DMS114 treated with DMSO at 0.1 percent for 48 hours (cell line): ENCODE data around the gene PLA2G4B.

Source experiments
- DNase-seq: peaks from one replicate; lab custom pipeline; 2025; ENCODE audit not compliant: unreplicated experiment; lab: John Stamatoyannopoulos, UW

The PLA2G4B gene

DNA sequence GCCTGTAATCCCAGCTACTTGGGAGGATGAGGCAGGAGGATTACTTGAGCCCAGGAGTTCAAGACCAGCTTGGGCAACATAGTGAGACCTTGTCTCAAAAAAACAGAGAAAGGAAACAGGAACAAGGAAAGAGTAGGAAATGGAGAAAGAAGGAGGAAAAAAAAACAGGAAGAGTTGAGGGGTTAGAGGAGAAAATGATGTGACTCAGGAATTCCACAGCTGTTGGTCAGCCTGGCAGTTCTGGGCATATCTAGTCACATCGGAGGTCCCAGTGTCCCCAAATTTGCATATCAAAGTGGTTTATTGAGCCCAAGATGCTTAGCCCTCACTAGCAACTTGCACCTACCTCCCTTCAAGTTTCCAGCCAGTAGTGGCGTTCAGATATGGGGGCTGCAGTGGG is 29.5 kb upstream of the PLA2G4B start:
- DNase-seq, result no peak

DNA sequence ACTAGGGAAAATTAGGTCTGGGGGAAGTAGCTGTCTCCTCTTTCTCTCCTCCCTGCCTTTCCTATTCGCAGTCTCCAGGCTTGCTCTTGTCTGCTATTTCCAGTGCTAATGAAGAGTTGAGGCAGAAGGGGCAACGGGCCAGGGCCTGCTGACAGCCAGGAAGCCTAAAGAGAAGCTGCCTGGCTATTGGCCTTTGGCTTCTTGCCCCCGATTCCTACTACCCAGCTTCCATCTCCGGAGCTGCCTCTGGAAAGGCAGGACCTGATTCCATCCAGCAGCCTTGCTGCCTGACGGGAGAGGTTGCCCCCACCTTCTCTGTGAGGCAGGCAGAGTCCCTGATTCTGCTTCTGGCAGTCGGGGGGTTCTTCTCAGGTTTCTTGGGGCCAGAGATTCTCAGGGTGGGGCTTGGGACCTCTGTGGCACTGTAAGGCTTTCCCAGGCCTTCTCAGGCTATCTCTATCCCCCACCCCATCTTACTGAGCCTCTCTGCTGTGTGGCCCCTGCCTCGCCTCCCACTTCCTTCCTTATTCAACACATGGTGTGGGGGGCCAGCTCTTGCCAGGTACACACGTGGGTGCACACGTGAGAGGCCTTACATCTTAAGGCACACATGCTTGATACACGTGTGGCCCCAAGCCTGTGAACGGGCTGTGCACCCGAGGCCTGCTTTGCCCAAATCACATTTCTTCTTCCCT is 29.0 kb upstream of the PLA2G4B start:
- no peak for DNase-seq

DNA sequence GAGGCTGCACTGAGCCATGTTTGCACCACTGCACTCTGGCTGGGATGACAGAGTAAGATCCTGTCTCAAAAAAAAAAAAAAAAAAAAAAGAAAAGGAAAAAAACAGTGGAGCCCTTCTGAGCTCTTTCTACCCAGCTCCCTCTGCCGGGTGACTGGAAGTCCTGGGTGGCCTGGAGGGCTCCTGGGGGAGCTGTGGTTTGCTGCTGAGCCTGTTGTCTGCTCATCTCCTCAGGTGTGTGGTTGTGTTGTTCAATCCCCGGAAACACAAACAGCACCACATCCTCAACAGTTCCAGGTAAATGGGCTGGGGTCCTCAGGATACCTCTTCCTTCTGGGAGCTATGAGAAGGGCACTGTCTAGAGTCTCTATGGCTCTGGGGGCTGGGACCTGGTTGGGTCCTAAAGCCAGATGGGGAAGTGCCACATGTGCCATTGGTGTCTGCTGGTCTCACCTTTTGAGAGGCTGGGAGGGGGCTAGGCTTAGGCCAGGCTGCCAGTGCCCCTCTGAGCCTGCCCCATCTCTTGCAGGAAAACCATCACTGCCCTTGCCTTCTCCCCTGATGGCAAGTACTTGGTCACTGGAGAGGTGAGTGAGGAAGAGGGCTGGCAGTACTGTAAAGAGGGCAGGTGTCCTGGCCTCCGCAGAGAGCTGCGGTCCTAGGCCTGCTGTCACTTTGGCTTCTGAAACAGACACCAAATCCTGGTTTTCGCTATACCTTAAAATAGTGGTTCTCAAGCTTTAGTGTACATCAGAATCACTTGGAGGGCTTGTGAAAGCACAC is 27.8 kb upstream of the PLA2G4B start:
- DNase-seq, result no peak

DNA sequence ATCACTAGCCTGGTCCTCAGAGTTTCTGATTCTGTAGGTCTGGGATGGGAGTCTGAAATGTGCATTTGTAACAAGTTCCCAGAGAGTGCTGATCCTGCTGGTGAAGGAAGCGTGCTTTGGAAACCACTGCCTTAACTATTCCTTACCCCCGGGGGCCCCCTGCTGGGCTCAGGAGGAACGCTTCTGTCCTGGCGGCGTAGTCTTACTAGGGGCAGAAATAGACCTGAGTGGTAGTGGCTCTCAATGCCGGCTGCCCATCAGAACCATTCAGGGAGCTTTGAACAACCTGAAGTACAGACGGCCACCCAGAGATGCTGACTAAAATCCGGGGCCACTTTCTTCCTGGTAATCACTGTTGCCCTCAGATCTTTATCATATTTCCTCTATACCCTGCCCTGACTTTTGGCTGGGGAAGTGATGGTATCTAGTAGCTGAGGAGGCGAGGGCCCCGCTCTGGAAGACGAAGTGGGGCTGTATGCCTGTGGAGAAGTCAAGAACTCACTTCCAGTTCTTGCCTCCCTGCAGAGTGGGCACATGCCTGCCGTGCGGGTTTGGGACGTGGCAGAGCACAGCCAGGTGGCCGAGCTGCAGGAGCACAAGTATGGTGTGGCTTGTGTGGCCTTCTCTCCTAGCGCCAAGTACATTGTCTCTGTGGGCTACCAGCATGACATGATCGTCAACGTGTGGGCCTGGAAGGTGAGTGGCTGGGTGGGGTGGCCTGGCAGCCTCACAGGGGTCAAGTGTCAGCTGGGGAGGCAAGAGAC is 27.0 kb upstream of the PLA2G4B start:
- DNase-seq, result peak; percentile 76

DNA sequence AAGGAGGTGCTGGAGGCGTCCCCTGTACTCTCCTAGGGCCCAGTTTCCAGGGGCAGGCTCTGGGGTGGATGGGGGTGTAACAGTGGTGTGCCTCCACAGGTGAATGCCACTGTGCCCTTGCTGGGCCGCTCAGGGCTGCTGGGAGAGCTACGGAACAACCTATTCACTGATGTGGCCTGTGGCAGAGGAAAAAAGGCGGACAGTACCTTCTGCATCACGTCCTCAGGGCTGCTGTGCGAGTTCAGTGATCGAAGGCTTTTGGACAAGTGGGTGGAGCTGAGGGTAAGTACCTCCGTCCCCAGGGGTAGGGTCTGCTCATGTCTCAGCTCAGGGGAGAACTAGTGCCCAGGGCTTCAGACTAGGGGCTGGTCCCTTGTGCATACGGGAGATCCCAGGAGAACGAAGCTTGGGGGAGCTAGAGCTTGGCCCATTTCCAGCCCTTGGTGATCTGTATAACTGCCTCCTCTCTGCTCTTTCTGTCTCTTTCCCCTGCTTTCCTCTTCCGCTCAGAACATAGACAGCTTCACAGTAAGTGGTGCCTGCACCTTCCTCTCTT is 25.7 kb upstream of the PLA2G4B start:
- DNase-seq, result no peak

DNA sequence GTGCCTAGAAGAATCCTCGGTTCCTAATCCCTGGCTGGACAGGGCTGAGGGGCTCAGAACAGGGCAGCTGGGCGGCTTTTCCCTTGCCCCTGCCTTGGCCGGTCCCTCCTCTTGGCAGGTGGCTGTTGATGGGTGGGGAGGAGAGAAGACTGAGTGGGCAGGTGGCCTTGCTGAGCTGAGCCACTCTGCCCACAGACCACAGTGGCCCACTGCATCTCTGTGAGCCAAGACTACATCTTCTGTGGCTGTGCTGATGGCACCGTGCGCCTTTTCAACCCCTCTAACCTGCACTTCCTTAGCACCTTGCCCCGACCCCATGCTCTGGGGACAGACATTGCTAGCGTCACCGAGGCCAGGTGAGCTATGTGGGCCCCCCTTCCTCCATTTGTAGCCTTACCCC is 25.2 kb upstream of the PLA2G4B start:
- DNase-seq, result no peak

DNA sequence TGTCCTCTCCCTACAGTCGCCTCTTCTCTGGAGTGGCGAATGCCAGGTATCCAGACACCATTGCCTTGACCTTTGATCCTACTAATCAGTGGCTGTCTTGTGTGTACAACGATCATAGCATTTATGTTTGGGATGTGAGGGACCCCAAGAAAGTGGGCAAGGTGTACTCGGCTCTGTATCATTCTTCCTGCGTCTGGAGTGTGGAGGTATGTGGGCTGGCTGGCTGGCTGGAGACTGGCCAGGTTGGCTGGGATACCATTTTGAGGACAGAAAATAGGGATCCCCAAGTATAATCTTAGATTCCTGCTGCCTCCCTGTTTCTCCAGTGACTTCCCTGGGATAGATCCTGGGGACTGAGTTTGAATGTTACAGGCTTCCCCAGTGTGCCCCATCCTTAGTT is 24.1 kb upstream of the PLA2G4B start:
- no peak for DNase-seq

DNA sequence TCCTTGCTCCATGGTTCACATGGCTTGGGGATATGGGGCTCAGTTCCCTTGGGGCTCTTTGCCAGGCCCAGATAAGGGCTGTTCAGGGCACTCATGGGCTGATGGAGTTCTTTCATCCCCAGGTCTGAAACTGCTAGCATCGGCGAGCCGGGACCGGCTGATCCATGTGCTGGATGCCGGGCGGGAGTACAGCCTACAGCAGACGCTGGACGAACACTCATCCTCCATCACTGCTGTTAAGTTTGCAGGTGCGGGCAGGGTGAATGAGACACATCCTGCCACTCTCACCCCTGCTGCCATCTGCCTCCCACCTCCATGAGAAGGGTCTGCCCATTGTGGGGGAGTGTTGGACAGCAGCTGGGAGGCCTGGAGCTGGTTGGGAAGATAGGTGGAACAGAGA is 21.9 kb upstream of the PLA2G4B start:
- DNase-seq, result no peak

DNA sequence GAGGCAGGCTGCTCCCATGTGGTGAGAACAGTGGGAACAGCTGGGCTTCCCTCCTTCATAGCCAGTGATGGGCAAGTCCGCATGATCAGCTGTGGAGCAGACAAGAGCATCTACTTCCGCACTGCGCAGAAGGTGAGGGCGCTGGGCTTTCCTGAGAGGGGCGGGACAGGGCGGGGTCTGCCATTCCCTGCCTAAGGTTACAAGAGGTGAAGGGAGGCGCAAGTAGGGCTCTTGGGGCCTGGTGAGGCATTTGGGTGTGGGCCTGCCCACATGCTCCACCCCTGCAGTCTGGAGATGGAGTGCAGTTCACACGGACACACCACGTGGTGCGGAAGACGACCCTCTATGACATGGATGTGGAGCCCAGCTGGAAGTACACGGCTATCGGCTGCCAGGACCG is 21.3 kb upstream of the PLA2G4B start:
- DNase-seq, result no peak

DNA sequence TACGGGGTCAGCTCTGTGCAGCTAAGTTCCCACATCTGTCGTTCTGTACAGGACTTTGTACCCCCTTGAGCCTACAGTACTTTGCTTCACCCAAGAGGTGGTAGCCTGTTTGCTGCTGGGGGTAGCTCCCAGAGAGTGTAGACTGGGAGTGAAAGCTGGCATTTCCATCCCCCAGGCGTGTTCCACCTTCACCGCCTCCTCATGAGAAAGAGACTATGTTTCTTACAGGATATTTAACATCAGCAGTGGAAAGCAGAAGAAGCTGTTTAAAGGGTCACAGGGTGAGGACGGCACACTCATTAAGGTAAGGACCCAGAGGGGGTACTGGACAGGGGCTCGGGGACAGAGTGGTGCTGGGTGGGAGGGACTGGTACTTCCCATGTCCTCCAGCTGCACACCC is 20.9 kb upstream of the PLA2G4B start:
- DNase-seq, result no peak

DNA sequence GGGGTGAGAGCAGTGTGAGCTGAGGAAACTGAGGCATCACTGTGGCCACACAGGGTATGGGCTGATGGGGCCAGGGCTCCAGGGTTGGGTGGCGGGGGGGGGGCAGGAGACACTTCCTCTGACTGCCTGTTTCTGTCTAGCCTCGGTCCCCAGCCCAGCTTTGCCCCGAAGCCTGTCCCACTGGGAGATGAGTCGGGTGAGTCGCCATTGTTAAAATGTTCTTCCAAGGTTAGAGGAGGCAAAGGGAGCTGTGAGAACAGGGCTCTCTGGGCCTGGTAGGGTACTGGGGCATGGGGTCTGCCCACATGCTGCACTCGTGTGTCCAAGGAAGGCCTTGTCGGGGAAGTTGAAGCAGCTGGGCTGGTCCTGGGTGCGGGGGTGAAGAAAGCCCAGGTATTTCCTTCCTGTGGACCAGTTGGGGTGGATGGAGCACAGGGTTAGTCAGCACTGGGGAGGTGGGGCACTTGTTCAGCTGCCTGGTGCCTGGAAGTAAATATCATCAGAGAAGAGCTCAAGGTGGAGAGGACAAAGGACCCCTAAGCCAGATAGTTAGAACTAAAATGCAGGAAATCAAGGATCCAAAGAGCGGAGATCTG is 19.1 kb upstream of the PLA2G4B start:
- no peak for DNase-seq

DNA sequence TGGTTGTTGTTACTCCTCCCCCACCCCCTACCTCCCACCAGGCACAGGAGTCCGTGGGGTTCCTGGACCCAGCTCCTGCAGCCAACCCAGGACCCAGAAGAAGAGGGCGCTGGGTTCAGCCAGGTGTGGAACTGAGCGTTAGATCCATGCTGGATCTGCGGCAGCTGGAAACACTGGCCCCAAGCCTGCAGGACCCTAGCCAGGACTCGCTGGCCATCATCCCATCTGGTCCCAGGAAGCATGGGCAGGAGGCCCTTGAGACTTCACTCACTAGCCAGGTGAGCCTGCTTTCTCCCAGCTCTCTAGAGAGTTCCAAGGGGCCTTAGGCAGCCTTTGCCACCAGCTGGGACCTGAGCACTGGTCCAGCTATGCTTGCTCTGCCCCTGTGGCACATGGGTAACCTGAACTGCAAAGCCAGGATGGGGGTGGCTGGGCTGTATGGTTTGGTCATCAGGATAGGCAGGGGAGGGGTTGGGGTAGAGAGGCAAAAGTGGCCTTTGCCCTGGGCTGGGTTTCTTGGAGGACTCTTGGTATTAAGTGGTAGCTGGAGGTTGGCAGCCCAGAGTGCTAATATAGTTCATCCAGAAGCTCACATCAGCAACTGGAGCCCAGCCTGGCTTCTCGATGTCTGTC is 17.7 kb upstream of the PLA2G4B start:
- no peak for DNase-seq

DNA sequence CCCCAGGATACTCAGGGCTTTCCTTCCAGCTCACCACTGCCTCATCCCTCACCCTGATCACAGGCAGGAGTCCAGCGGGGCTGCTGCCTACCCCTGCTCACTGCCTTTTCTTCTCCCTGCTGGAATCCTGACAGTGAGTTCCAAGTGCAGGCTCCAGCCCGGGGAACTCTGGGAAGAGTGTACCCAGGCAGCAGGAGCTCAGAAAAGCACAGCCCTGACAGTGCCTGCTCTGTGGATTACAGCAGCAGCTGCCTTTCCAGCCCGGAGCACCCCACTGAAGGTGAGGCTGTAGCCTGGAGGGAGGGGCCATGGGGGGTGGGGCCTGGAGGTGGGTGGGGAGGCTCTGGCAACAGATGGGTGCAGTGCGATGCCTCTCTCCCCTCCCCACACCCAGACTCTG is 16.8 kb upstream of the PLA2G4B start:
- no peak for DNase-seq

DNA sequence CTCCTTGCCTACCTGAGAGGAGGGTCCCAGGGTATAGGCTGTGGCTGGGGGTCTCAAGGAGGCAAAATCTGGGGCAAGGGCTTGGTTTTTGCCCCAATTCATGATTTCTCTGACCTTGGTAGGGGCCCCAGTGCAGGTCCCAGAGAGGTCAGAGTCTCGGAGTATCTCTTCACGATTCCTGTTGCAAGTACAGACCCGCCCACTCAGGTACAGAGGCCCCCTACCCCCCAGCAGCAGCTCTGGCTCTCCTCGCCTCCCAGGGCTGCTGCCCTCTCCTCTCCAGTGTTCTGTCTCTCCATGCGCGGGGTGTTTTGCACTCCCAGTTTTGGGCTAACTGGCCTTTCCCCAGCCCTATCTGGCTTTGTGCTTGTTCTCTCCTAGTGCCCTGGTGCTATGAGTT is 16.2 kb upstream of the PLA2G4B start:
- DNase-seq, result no peak

DNA sequence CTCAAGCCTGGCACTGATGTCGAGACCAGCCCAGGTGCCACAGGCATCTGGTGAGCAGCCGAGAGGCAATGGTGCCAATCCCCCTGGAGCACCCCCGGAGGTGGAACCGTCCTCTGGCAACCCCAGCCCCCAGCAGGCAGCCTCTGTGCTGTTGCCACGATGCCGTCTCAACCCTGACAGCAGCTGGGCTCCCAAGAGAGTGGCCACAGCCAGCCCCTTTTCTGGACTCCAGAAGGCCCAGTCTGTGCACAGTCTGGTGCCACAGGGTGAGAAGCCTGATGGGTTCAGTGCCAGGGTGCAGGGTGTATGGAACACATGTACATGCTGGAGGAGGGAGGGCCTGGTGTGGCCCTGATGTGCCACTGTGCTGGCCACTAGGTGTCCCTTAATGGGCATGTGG is 15.7 kb upstream of the PLA2G4B start:
- DNase-seq, result no peak

DNA sequence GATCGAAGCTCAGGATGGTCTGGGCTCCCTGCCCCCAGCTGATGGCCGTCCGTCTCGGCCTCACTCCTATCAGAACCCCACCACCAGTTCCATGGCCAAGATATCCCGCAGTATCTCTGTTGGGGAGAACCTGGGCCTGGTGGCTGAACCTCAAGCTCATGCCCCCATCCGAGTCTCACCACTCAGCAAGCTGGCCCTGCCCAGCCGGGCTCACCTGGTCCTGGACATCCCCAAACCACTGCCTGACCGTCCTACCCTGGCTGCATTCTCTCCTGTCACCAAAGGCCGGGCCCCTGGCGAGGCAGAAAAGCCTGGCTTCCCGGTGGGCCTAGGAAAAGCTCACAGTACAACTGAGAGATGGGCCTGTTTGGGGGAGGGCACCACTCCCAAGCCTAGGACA is 15.1 kb upstream of the PLA2G4B start:
- no peak for DNase-seq

DNA sequence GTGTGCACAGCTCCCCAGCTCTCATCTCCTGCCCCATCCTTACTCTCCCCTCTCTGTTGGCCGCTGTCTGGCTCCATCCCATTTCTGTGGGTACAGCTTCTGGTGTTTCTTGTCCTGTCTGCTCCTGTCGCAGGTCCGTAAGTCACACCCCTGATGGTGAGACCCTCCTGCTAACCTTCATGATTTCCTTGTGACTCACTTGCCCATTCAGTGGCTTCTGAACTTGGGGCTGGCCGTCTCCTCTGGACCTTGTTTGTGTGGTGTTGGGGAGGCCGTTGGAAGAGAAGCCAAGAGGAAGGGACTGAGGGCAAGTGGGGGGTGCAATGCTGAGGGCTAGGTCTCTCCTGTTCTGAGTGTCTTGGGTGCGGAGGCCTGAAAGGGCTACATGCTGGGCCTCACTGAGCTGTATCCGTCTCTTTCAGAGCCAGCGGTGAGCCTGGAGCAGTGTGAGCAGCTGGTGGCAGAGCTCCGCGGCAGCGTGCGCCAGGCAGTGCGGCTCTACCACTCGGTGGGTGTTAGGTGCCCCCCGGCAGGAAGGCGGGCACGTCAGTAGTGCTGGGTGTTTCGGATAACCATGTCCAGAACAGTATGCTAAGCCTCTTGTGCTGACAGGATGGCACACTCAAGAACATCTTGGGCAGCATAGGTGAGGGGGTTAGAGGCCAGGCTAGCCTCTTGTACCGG is 14.4 kb upstream of the PLA2G4B start:
- DNase-seq, result no peak

DNA sequence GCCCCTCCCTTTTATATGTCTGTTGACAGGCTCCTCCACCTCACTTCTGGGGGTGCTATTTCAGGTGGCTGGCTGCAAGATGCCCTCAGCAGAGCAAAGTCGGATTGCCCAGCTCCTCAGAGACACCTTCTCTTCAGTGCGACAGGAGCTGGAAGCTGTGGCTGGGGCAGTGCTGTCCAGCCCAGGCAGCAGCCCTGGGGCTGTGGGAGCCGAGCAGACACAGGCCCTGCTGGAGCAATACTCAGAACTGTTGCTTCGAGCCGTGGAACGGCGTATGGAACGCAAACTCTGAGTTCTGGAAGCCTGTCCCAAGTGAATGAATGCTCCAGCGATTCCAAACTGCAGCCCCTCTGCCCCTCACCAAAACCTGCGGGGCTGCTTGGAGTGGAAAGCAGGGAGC is 13.5 kb upstream of the PLA2G4B start:
- no peak for DNase-seq

DNA sequence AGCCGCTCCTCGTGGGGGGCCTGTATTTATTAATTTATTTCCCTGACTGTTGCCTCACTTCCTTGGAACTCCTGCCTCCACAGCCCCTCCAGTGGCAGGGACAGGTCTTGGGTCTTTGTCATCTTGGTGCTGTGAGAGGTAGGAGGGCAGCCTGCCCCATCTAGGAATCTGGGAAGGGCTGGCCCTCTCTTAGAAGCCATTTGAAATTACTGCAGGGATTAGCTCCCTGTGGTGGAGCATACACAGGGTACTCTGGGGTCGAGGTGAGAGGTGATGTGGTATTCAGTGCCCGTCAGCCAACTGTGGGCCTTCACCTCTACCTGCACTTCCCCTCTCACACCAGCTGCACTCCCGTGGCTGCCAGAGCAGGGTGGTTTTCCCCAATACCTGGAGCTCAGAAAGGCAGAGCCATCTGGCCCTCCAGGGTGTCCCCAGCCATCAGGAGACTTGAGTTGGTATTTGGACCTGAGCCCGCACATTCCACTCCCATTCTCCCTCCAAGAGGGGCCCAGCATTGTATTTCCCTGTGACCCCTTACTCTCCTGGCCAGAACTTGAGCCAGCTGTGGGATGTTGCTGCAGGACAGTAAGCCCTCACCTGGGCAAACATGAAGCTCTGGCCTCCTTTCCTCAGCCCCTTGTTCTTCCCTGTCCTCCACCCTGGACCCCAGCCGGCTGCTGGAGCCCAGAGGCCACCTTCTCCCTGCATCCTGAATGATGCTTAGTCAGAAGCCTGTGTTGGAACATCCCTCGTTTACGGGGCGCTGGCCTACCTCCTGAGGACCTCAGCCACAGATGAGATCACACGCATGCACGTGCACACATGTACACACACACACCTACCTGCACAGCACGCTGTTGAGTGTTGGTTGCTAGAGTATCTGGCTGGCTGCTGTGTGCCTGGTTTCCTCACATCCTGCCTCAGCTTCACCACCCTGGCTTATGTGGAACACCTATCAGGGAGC is 12.8 kb upstream of the PLA2G4B start:
- DNase-seq, result no peak
